HG02938 (cell line): Measurements from ENCODE around the gene MFSD6.

Experiments used
- ATAC-seq: cut with Tn5 transposase; IDR thresholded peaks from one replicate; pipeline ENCODE4 v1.9.1; 2021; ENCODE audit warnings: mild to moderate bottlenecking, moderate library complexity; ENCODE audit not compliant: unreplicated experiment

MFSD6 gene

DNA sequence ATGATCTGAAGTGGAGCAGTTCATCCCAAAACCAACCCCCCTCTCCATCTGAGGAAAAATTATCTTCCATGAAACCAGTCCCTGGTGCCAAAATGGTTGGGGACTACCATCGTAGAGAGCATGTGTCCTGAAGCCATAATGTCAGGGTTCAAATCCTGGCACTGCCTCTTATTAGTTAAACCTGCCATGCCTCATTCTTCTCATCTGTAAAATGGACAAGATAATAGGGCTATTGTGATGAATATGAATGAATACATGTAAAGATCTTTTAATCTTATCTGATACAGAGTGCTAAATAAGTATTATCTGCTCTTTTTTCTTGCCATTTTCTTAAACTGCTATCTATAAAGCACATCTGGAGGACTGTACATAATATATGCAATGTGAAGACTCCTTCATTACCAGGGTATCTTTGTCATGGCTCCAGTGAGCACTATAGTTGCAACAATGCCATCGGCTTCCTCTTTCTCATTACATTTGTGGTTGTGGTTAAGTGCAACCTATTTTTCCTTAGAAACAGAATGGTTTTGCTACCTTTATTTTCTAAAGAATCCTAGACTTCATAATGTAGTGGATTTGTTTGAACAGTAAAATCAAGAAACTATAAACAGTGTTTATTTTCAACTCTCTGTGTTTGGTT lies 27.0 kb downstream of the MFSD6 start:
- no peak for ATAC-seq

- ATAC-seq = no peak
Observed at GRCh38 chr2:190436557-190436956, 28.4 kb downstream of the MFSD6 start.

DNA sequence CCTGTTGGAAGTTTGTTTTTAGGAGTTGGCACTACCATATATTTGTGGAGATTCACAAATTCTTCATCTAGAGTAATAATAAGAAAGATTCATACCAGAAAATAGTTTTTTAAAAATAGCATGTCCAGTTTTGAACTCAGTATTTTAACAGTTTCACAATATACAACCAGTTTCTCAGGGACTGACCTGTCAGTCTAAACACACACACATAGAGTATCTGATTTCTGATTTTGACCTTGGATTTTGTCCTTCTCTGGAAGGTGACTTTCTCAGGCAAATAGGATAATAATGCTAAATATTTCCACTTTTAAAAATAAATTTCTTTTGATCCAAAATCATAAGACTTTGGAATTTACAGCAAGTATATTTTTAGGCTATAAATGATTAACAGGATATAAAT lies 32.0 kb downstream of the MFSD6 start:
- no peak for ATAC-seq

DNA sequence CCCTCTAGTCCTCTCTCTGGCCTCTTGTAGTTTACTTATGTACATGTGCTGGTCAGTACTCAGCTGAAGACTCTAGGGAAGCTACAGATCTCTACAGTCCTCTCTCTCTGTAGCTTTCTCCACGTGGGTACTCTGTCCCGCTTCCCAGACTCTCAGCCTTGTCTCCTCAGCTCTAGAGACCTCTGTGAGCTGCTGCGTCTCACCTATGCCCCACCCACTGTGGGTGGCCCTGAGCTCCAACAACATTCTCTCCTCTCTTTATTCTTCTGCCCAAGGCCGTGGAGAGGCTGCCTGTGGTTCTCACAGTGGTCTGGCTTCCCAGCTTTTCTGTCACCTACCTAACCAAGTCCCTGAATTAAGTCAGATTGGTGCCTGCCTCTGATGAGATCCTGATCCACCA lies 33.4 kb downstream of the MFSD6 start:
- no peak for ATAC-seq

DNA sequence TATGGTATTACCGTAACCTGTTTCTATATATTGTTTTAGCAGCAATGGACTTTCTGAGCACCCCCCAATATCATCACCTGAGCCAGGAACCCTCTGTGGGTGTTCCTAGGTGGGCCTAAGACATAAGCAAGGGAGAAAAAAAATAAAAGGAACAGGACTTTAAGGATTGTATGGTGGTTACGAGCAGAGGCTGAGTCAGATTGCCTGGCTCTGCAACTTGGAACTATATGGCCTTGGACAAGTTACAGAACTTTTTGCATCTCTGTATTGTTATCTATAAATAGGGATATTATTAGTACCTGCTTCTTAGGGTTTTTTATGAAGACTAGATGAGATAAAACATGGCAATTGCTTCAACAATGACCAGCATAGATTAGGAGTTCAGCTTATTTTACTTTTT lies 34.9 kb downstream of the MFSD6 start:
- no peak for ATAC-seq

GRCh38 chr2:190443778-190444481 lies 35.8 kb downstream of the MFSD6 start:
- no peak for ATAC-seq

DNA sequence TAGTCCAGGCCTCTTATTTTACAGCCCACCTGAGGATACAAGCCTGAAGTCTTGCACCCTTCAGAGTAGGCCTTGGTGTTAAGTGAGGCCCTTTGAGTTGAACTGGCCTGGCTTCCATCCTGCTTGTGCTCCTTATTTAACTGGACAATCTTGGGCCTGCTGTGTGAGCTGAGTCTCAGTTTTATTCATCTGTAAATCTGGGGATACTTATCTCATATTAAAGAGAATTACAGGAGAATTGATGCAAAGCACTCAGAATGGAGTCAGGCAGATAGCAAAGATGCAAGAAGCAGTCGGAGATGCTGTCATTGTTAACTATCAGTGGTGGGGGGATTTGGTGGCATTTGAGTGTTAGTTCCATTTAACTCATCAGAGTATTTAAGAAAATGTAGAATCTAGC lies 36.8 kb downstream of the MFSD6 start:
- no peak for ATAC-seq

- no peak for ATAC-seq
Observed at GRCh38 chr2:190446193-190446592, 38.0 kb downstream of the MFSD6 start.

- no peak for ATAC-seq
Observed at GRCh38 chr2:190446750-190447516, 38.8 kb downstream of the MFSD6 start.

DNA sequence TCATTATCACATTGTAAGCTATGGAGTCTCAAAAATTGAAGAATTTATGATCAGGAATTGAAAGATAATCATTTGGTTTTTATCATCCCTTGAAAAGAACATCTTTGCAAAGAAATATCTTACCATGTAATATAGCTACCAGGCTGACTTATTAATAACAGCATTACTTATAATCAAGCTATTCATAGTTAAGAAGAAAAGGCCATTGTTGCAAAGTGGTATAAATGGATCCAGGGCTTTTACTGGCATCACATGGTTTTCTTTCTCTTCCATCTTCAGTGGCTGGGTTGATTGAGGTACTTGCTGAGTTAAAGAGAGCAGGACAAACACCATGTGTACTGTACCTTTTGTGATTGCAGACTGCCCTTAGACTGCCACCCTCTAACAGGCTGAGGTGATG lies 39.6 kb downstream of the MFSD6 start:
- no peak for ATAC-seq

- no peak for ATAC-seq
Observed at GRCh38 chr2:190449925-190450324, 41.8 kb downstream of the MFSD6 start.

GRCh38 chr2:190450363-190450762 lies 42.2 kb downstream of the MFSD6 start:
- no peak for ATAC-seq

DNA sequence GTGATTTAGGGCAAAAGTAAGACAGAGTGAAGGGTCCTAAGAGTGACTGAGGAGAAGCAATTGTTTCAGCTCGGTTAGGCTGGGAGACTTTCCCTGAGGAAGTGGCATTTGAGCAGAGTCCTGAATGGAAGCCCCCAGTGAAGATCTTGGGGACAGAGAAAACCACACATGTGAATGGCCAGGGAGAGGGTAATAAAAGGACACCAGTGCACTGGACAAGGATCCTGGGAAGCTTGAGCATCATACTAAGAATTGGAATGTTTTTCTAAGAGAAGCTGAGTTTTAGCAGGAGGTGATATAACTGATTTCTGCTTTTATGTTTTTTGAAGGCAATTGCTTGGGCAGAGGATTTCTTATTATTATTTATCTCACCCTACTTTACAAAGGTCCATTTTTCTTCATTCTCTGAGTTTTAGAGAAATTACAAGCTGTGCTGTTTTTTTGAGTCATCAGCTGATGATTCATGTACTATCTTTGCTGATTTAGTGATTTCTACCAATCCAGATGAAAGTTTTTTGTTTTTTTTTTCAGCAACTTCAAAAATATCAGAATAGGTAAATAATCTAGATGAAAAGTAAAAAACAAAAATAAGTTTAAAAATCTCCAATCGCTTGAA lies 43.5 kb downstream of the MFSD6 start:
- no peak for ATAC-seq

- ATAC-seq = no peak
Observed at GRCh38 chr2:190452433-190452832, 44.3 kb downstream of the MFSD6 start.

DNA sequence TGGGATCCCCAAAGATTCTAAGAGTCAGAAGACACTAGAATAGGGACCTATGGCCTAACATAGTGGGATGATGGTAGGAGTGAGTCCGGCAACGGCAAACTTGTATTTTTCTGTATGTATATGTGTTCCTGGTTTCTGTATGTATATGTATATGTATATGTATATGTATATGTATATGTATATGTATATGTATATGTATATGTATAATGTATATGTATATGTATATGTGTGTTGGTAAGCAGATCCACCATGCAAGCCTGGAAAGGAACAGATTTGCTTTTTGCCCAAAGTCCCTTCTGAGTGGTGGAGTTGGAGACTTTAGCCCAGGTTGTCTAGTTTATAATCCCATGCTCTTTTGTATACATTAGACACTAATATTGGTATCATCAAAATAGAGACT lies 46.6 kb downstream of the MFSD6 start:
- ATAC-seq = no peak

- ATAC-seq = no peak
Observed at GRCh38 chr2:190455358-190456095, 47.4 kb downstream of the MFSD6 start.

GRCh38 chr2:190456833-190457232 lies 48.7 kb downstream of the MFSD6 start:
- ATAC-seq = no peak

DNA sequence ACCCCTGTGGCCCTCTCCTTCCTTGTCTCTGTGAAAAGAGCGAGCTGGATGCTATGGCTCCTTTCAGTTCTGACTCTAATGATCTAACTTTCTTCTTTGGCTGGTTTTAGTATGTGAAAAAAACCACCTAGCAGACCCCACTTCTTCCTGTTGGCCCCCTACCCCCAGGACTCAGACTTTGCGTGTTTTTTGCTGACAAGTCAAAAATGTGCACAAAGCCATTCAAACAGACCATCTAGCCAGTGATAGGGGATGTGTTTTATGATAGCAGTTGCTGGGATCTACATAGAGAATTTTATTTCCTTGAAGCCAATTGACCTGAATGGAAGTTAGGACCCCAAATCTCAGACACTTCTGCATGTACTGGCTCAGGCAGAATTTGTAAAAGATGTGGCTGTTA lies 49.1 kb downstream of the MFSD6 start:
- ATAC-seq = no peak

GRCh38 chr2:190458352-190459107 lies 50.4 kb downstream of the MFSD6 start:
- ATAC-seq = no peak

DNA sequence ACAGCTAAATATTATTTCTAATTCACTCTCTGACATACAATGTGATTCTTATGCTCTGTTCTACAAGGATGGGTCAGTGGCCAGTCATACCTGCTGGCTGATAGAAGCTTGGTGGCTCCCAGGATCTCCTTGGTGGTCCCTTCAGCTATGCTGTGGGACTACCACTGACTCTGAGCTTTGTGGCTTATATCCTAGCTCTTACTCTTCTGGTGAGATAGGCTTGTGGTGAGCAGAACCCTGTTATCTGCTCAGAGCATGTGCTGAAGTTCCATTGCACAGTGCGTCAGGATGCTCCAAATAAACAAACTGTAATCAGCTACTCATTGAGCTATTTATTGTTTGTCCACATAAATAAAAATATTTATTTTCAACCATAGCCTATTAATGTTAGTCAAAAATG lies 51.7 kb downstream of the MFSD6 start:
- ATAC-seq = no peak
